Stimulated activated CD8-positive, alpha-beta memory T cell treated with anti-CD3 and anti-CD28 coated beads, Interleukin-4, amount 100 ng/mL, for 1 hour (primary cell): ENCODE data around the gene METTL23.
A peak's percentile ranks its signal among the peaks of the same experiment; 100 is the strongest.

Experiments used
- DNase-seq, 2 donors: peaks; one replicate each; pipeline ENCODE4 v3.0.0-alpha.2; 2020; ENCODE audit warnings: low read depth in 2 of 2, low spot score in 1 of 2

METTL23 gene

GRCh38 chr17:76726776-76727718 is at the start of gene METTL23:
Gene METTL23, plus strand, starts transcription at chr17:76726839. Its CDS starts 2,872 bp downstream, at chr17:76729711.
- peak; percentile 56 to 57 for DNase-seq

- DNase-seq = no peak
These were observed 49.2 kb upstream of the METTL23 start for GRCh38 chr17:76677406-76677805.

- DNase-seq = no peak
These were observed 48.3 kb upstream of the METTL23 start for GRCh38 chr17:76678330-76678729.

GRCh38 chr17:76679239-76679638 is 47.4 kb upstream of the METTL23 start:
- no peak for DNase-seq

GRCh38 chr17:76681222-76682137 is 45.2 kb upstream of the METTL23 start:
- DNase-seq = peak in 1 of 2 donors; percentile 45

- no peak for DNase-seq
These were observed 44.3 kb upstream of the METTL23 start for GRCh38 chr17:76682296-76682695.

GRCh38 chr17:76683011-76683755 is 43.5 kb upstream of the METTL23 start:
- DNase-seq = no peak

- no peak for DNase-seq
These were observed 42.5 kb upstream of the METTL23 start for GRCh38 chr17:76683921-76684745.

- DNase-seq = no peak
These were observed 41.9 kb upstream of the METTL23 start for GRCh38 chr17:76684756-76685155.

- no peak for DNase-seq
These were observed 41.3 kb upstream of the METTL23 start for GRCh38 chr17:76685366-76685765.

- DNase-seq = no peak
These were observed 40.8 kb upstream of the METTL23 start for GRCh38 chr17:76685846-76686245.

- no peak for DNase-seq
These were observed 39.9 kb upstream of the METTL23 start for GRCh38 chr17:76686538-76687297.

GRCh38 chr17:76687298-76688164 is 39.1 kb upstream of the METTL23 start:
- no peak for DNase-seq

GRCh38 chr17:76688165-76688622 is 38.4 kb upstream of the METTL23 start:
- no peak for DNase-seq

GRCh38 chr17:76689859-76690258 is 36.8 kb upstream of the METTL23 start:
- DNase-seq = no peak

GRCh38 chr17:76690596-76691280 is 35.9 kb upstream of the METTL23 start:
- no peak for DNase-seq

- DNase-seq = no peak
These were observed 35.1 kb upstream of the METTL23 start for GRCh38 chr17:76691379-76692191.
